ENCODE data around the gene TFB2M.

- TF ChIP-seq CTCF (conservative IDR thresholded peaks at IDR 0.05) (no peak), ZFX (IDR thresholded peaks at IDR 0.05) (no peak)
Observed at GRCh38 chr1:246512635-246513034, 53.4 kb downstream of the TFB2M start.

Measured in C4-2B (cell line).